ENCODE data around the gene TOP3B.

GRCh38 chr22:21970037-21970799 is 12.4 kb downstream of the TOP3B start:
- no peak for TF ChIP-seq GATA2 (IDR thresholded peaks at IDR 0.05; ENCODE audit: low read depth, low read length)
- TF ChIP-seq GATA3 (IDR thresholded peaks at IDR 0.05; ENCODE audit: low read depth, low read length): no peak
